Mucosa of rectum (tissue), 2 donors: ENCODE measurements around the gene FSD2.

ENCODE experiments used
- H3K27ac ChIP-seq, 2 donors: one replicate each; pipeline ENCODE4 v1.7.0; 2013; ENCODE audit warnings: inconsistent platforms in 2 of 2, low read depth in 2 of 2, low read length in 2 of 2
- H3K27me3 ChIP-seq, 2 donors: one replicate each; pipeline ENCODE4 v1.7.0; 2013; ENCODE audit warnings: low read length in 2 of 2; ENCODE audit not compliant: control insufficient read depth in 2 of 2, insufficient read depth in 2 of 2
- H3K36me3 ChIP-seq, 2 donors: one replicate each; pipeline ENCODE4 v1.7.0; 2013; ENCODE audit warnings: low read length in 2 of 2; ENCODE audit not compliant: control insufficient read depth in 2 of 2, insufficient read depth in 2 of 2
- H3K4me1 ChIP-seq, 2 donors: one replicate each; pipeline ENCODE4 v1.7.0; 2013; ENCODE audit warnings: low read length in 2 of 2, mild to moderate bottlenecking in 1 of 2; ENCODE audit not compliant: control insufficient read depth in 2 of 2, insufficient read depth in 2 of 2
- H3K4me3 ChIP-seq, 2 donors: one replicate each; pipeline ENCODE4 v1.7.0; 2013; ENCODE audit warnings: low read length in 2 of 2
- H3K9ac ChIP-seq, 2 donors: one replicate each; pipeline ENCODE4 v1.7.0; 2013; ENCODE audit warnings: low read length in 2 of 2, low read depth in 1 of 2, mild to moderate bottlenecking in 1 of 2
- H3K9me3 ChIP-seq, 2 donors: one replicate each; pipeline ENCODE4 v1.7.0; 2013; ENCODE audit warnings: low read length in 2 of 2; ENCODE audit not compliant: control insufficient read depth in 2 of 2
- donor health status: healthy.
- donor health status: Normal muscosa, but diverticular disease.

The FSD2 gene, protein sequence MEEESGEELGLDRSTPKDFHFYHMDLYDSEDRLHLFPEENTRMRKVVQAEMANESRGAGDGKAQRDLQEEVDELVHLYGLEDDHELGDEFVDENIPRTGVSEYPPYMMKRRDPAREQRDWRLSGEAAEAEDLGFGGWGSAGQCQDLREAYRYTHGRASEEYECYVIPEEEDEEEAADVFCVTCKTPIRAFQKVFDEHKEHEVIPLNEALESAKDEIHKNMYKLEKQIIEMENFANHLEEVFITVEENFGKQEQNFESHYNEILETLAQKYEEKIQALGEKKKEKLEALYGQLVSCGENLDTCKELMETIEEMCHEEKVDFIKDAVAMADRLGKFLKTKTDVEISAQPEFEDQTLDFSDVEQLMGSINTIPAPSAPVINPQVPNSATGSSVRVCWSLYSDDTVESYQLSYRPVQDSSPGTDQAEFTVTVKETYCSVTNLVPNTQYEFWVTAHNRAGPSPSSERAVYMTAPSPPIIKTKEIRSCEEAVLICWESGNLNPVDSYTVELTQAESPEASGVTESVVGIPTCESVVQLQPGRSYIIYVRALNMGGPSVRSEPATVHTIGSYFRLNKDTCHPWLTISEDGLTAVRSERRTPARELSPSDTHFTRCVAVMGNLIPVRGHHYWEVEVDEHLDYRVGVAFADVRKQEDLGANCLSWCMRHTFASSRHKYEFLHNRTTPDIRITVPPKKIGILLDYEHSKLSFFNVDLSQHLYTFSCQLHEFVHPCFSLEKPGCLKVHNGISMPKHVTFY

DNA sequence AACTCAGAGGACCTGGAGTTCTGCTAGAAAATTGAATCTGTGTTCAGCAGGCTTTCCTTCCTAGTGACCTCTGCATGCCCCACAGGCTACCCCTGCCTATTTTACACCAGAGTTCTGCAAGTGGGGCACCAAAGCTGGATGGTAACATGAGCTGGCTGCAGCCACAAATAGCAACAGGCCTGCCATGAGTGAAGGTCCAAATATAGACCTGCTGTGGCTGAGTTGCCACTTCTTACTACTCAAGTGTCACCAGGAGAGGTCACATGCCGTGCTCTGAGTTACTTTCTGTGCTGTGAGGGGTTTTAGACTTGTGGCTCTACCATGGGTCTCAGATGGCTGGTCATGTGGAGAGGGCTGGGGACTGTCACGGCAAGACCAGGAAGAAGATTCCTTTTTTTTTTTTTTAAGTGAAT lies at the start of gene FSD2:
Gene FSD2, minus strand, starts transcription at position 76 of the 413 bp plus-strand sequence. CDS start 18,679 bp downstream, outside the sequence.
- H3K27me3 ChIP-seq, result peaks cover 0 to 4% of the 10 kb centered on the region in 2 donors
- no peak within 1 kb of the TSS for H3K9ac ChIP-seq
- no peaks in the 10 kb centered on the region for H3K9me3 ChIP-seq
- H3K4me3 ChIP-seq, result no peak within 1 kb of the TSS
- no peaks in the 10 kb centered on the region for H3K36me3 ChIP-seq
- peaks cover 4 to 10% of the 10 kb centered on the region in 2 donors for H3K4me1 ChIP-seq
- no peak within 1 kb of the TSS for H3K27ac ChIP-seq

DNA sequence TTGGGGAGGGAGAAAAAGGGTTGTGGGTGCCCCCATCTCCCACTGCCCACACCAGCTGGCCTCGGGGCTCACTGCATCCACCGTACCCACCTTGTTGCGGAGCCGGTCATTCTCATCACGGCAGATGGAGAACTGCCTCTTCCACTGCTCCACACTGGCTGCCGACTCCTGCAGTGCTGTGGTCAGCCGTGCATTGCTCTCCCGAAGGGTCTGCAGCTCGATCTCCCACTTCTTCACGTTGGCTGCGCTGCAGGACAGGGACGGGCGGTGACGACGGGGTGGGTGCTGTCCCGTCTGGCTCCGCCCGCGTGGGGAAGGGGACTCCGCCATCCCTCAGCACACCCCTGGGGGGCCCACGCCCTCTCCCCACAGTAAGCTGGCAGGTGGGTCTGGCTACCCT lies 48.7 kb upstream of the FSD2 start:
- Histone ChIP-seq H3K27me3 (no peaks in the 10 kb centered on the region), H3K27ac (no peak overlapping the region), H3K9ac (no peak overlapping the region), H3K36me3 (no peaks in the 10 kb centered on the region), H3K4me3 (no peak overlapping the region), H3K4me1 (peaks cover 0 to 3% of the 10 kb centered on the region in 2 donors), H3K9me3 (no peaks in the 10 kb centered on the region)

- Histone ChIP-seq H3K4me3 (no peak overlapping the region), H3K9me3 (no peaks in the 10 kb centered on the region), H3K36me3 (no peaks in the 10 kb centered on the region), H3K27ac (no peak overlapping the region), H3K9ac (no peak overlapping the region), H3K27me3 (no peaks in the 10 kb centered on the region), H3K4me1 (peaks cover 3 to 5% of the 10 kb centered on the region in 2 donors)
Observed at GRCh38 chr15:82852941-82853561, 47.2 kb upstream of the FSD2 start.

DNA sequence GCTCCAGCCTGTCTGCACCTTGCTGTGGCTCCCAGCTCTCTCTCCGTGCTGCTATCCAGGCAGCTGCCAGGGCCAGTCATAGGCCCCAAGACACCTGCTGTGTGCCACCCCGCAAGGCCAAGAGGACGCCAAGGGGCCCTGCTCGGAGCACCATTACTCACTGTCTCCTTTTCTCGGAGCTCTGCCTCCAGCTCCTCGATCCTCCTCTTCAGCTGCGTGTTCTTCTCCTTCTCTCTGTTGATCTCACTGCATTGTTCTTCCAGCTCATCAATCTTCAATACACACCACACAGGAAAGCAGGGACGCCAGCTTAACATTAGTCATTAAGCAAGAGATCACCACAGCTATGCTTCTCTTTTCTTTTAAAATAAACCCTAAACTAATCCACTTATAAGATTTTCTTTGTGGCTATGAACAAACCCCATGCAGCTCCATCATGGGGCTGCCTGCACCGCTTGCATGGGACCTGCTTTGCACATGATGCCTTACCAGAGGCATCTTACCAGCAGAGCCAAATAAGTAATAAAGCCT lies 46.2 kb upstream of the FSD2 start:
- H3K9me3 ChIP-seq, result no peaks in the 10 kb centered on the region
- H3K9ac ChIP-seq, result no peak overlapping the region
- H3K4me3 ChIP-seq, result no peak overlapping the region
- no peak overlapping the region for H3K27ac ChIP-seq
- peaks cover 3 to 5% of the 10 kb centered on the region in 2 donors for H3K4me1 ChIP-seq
- no peaks in the 10 kb centered on the region for H3K36me3 ChIP-seq
- H3K27me3 ChIP-seq, result no peaks in the 10 kb centered on the region

- Histone ChIP-seq H3K36me3 (no peaks in the 10 kb centered on the region), H3K9ac (no peak overlapping the region), H3K4me1 (peaks cover 3 to 5% of the 10 kb centered on the region in 2 donors), H3K27ac (no peak overlapping the region), H3K27me3 (no peaks in the 10 kb centered on the region), H3K9me3 (no peaks in the 10 kb centered on the region), H3K4me3 (no peak overlapping the region)
Observed at GRCh38 chr15:82851306-82851850, 45.5 kb upstream of the FSD2 start.

DNA sequence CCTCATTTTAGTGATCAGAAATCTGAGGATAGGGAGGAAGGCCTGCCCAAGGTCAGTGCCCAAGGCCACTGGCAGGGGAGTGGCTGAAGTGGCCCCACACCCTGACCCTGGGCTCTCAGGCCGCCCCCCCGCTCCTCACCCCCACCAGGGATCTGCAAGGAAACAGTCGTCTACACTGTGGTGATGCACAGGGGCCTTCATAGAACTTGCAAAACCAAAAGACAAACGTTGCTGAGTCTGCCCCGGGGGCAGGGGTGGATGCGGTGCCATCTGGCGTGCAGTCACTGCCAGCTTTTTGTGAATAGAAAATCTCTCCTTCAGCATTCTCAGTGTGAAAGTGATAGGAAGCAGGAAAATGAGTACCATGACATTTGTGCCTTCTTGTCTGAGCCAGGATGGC lies 44.9 kb upstream of the FSD2 start:
- Histone ChIP-seq H3K27me3 (no peaks in the 10 kb centered on the region), H3K4me1 (peaks cover 3 to 5% of the 10 kb centered on the region in 2 donors), H3K4me3 (no peak overlapping the region), H3K9ac (no peak overlapping the region), H3K36me3 (no peaks in the 10 kb centered on the region), H3K27ac (no peak overlapping the region), H3K9me3 (no peaks in the 10 kb centered on the region)

DNA sequence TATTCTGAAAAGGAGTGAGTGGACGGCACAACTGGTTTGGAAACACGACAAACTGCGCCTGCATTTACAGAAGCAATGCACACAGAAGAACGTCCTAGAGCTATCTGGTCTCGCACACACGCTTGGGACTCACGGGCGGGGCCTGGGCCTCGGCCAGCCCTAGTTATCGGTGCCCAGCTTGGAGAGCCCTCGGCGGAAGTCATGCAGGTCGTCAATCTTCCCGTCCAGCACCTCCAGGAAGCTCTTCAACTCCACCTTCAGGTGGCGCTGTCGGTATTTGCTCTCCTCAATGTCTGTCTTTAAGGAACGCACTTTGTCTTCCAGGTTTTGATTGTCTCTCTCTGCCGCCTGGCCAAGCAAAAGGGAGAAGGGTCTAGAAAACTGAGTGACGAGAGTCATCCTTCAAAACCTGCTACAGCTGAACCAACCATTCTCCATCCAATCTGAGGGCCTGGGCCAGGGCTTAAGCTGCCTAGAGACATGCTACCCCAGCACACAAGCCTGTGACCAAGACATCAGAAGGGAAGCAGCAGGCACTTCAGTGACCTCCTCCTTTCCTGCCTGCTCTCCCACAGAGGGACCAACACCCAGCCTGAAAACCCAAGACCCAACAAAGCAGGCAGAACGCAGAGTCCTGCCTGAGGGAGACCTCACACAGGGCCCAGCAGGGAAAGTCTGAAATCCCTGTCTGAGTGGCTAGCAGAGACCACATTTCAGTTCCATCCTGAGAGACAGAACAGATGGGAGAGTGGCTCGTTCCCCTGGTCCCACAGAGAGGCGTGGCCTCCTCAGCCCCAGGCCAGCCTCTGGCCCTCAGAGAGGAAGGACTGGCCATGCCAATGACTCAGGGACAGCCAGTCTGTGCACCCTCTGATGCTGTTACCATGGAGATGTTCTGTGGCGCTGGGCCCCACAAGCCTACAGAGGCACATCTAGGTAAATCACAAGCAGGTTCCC lies 44.0 kb upstream of the FSD2 start:
- Histone ChIP-seq H3K36me3 (no peaks in the 10 kb centered on the region), H3K4me1 (peaks cover 3 to 5% of the 10 kb centered on the region in 2 donors), H3K9ac (no peak overlapping the region), H3K27me3 (no peaks in the 10 kb centered on the region), H3K4me3 (peak overlapping the region; percentile 20 to 52), H3K27ac (no peak overlapping the region), H3K9me3 (no peaks in the 10 kb centered on the region)

DNA sequence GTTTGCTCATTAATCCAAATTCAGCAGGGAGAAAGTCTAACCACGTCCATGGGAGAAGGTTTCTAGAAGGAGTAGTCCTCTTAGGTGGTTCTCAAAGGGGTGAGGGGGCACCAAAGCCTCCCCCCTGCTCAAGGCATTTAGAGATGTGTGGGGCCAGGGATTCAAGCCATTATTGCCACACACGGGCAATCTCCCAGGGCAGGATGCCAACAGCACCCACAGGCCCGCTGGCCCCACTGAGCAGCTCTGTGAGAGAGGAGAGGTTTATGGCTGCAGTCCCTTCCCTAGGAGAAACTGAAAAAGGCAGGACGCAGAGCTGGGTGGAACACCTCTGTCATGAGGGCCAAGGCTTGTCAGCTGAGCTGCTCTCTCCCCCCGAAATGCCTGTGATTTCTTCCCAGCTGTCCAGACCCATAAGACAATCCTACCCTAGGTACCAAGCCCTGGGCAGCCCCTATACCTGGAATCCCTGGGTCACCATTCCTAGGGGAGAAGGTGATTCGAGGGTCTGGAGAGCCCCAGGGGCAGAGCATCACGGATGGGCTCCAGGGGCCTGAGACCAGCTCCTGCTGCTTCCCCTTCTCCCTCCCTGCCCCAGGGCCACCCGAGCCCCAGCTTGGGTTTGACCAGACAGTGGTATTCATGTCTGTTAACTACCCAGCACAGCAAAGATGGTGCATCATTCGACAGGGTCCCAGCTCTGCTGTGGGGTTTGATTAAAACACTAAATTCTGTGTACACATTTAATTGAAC lies 42.5 kb upstream of the FSD2 start:
- Histone ChIP-seq H3K36me3 (no peaks in the 10 kb centered on the region), H3K27me3 (no peaks in the 10 kb centered on the region), H3K27ac (no peak overlapping the region), H3K9ac (no peak overlapping the region), H3K4me1 (peaks cover 3 to 5% of the 10 kb centered on the region in 2 donors), H3K9me3 (no peaks in the 10 kb centered on the region), H3K4me3 (no peak overlapping the region)
